ENCODE data around the gene SRCAP. TPM values are rescaled to one million over a fixed set of nuclear protein-coding genes. Genes with fewer than 3 reads are reported as not detected.
"Not testable (repeated sequence)": the region's sequence is repeated elsewhere in the genome, so short reads cannot be mapped to it uniquely, and the experiment has no call there.

The SRCAP gene
- polyA plus RNA-seq, 2 donors: 4.9 to 20.9 TPM

- WGBS, 2 donors: 9 to 11% methylated on average over 26 of the region's 26 CpGs
- Histone ChIP-seq H3K4me1 (ENCODE audit: control insufficient read depth in 2 of 2, insufficient read depth in 2 of 2, low read length in 1 of 2) (no peaks in the 10 kb centered on the region), H3K4me3 (ENCODE audit: low read depth in 1 of 2, low read length in 2 of 2) (peak overlapping the region; percentile 80 to 100), H3K36me3 (ENCODE audit: control insufficient read depth in 2 of 2, insufficient read depth in 2 of 2, low read length in 1 of 2) (peaks cover 3 to 8% of the 10 kb centered on the region in 2 donors), H3K27me3 (ENCODE audit: control insufficient read depth in 1 of 2, insufficient read depth in 2 of 2, low read length in 2 of 2) (no peaks in the 10 kb centered on the region), H3K9me3 (ENCODE audit: control insufficient read depth in 2 of 2, insufficient read depth in 1 of 2, low read depth in 1 of 2, low read length in 1 of 2) (no peaks in the 10 kb centered on the region), H3K27ac (ENCODE audit: low read depth in 2 of 2, low read length in 1 of 2) (peak overlapping the region; percentile 99 to 100)
Measured at GRCh38 chr16:30697264-30698138, 1.5 kb upstream of the SRCAP start.

- H3K27me3 ChIP-seq (ENCODE audit: control insufficient read depth in 1 of 2, insufficient read depth in 2 of 2, low read length in 2 of 2): no peaks in the 10 kb centered on the region
- peak overlapping the region; percentile 99 to 100 for H3K27ac ChIP-seq (ENCODE audit: low read depth in 2 of 2, low read length in 1 of 2)
- H3K4me1 ChIP-seq (ENCODE audit: control insufficient read depth in 2 of 2, insufficient read depth in 2 of 2, low read length in 1 of 2): no peaks in the 10 kb centered on the region
- H3K4me3 ChIP-seq (ENCODE audit: low read depth in 1 of 2, low read length in 2 of 2): peak overlapping the region; percentile 80 to 100
- peaks cover 3 to 11% of the 10 kb centered on the region in 2 donors for H3K36me3 ChIP-seq (ENCODE audit: control insufficient read depth in 2 of 2, insufficient read depth in 2 of 2, low read length in 1 of 2)
- no peaks in the 10 kb centered on the region for H3K9me3 ChIP-seq (ENCODE audit: control insufficient read depth in 2 of 2, insufficient read depth in 1 of 2, low read depth in 1 of 2, low read length in 1 of 2)
- 0 to 1% methylated on average over 54 to 76 of the region's 76 CpGs for whole genome bisulfite sequencing, 2 donors
Measured at GRCh38 chr16:30698139-30698815, 694 bp upstream of the SRCAP start.

GRCh38 chr16:30699615-30700099 is 686 bp downstream of the SRCAP start:
- H3K27me3 ChIP-seq (ENCODE audit: control insufficient read depth in 1 of 2, insufficient read depth in 2 of 2, low read length in 2 of 2): no peaks in the 10 kb centered on the region
- H3K4me1 ChIP-seq (ENCODE audit: control insufficient read depth in 2 of 2, insufficient read depth in 2 of 2, low read length in 1 of 2): no peaks in the 10 kb centered on the region
- H3K4me3 ChIP-seq (ENCODE audit: low read depth in 1 of 2, low read length in 2 of 2): peak overlapping the region; percentile 80 to 100
- peak overlapping the region; percentile 99 to 100 for H3K27ac ChIP-seq (ENCODE audit: low read depth in 2 of 2, low read length in 1 of 2)
- 24 to 26% methylated on average over 8 of the region's 8 CpGs for WGBS, 2 donors
- H3K9me3 ChIP-seq (ENCODE audit: control insufficient read depth in 2 of 2, insufficient read depth in 1 of 2, low read depth in 1 of 2, low read length in 1 of 2): no peaks in the 10 kb centered on the region
- peaks cover 10 to 19% of the 10 kb centered on the region in 2 donors for H3K36me3 ChIP-seq (ENCODE audit: control insufficient read depth in 2 of 2, insufficient read depth in 2 of 2, low read length in 1 of 2)

GRCh38 chr16:30700491-30700890 is 1.5 kb downstream of the SRCAP start:
- Histone ChIP-seq H3K9me3 (ENCODE audit: control insufficient read depth in 2 of 2, insufficient read depth in 1 of 2, low read depth in 1 of 2, low read length in 1 of 2) (no peaks in the 10 kb centered on the region), H3K4me1 (ENCODE audit: control insufficient read depth in 2 of 2, insufficient read depth in 2 of 2, low read length in 1 of 2) (no peaks in the 10 kb centered on the region), H3K4me3 (ENCODE audit: low read depth in 1 of 2, low read length in 2 of 2) (no peak overlapping the region), H3K36me3 (ENCODE audit: control insufficient read depth in 2 of 2, insufficient read depth in 2 of 2, low read length in 1 of 2) (peaks cover 11 to 24% of the 10 kb centered on the region in 2 donors), H3K27me3 (ENCODE audit: control insufficient read depth in 1 of 2, insufficient read depth in 2 of 2, low read length in 2 of 2) (no peaks in the 10 kb centered on the region), H3K27ac (ENCODE audit: low read depth in 2 of 2, low read length in 1 of 2) (no peak overlapping the region)
- WGBS, 2 donors: 61 to 67% methylated on average over 9 of the region's 9 CpGs

GRCh38 chr16:30700971-30701370 is 2.0 kb downstream of the SRCAP start:
- H3K27ac ChIP-seq (ENCODE audit: low read depth in 2 of 2, low read length in 1 of 2): no peak overlapping the region

GRCh38 chr16:30703071-30703470 is 4.1 kb downstream of the SRCAP start:
- not testable (repeated sequence) for H3K4me3 ChIP-seq (ENCODE audit: low read depth in 1 of 2, low read length in 2 of 2); H3K4me1 ChIP-seq (ENCODE audit: control insufficient read depth in 2 of 2, insufficient read depth in 2 of 2, low read length in 1 of 2); H3K27me3 ChIP-seq (ENCODE audit: control insufficient read depth in 1 of 2, insufficient read depth in 2 of 2, low read length in 2 of 2); H3K9me3 ChIP-seq (ENCODE audit: control insufficient read depth in 2 of 2, insufficient read depth in 1 of 2, low read depth in 1 of 2, low read length in 1 of 2); H3K27ac ChIP-seq (ENCODE audit: low read depth in 2 of 2, low read length in 1 of 2)
- WGBS, 2 donors: 92 to 94% methylated on average over 12 of the region's 12 CpGs
- peaks cover 18 to 42% of the 10 kb centered on the region in 2 donors for H3K36me3 ChIP-seq (ENCODE audit: control insufficient read depth in 2 of 2, insufficient read depth in 2 of 2, low read length in 1 of 2)

More at GRCh38 chr16:30700971-30701370, 2.0 kb downstream of the SRCAP start:
- H3K9me3 ChIP-seq (ENCODE audit: control insufficient read depth in 2 of 2, insufficient read depth in 1 of 2, low read depth in 1 of 2, low read length in 1 of 2): no peaks in the 10 kb centered on the region
- H3K27me3 ChIP-seq (ENCODE audit: control insufficient read depth in 1 of 2, insufficient read depth in 2 of 2, low read length in 2 of 2): no peaks in the 10 kb centered on the region
- no peak overlapping the region for H3K4me3 ChIP-seq (ENCODE audit: low read depth in 1 of 2, low read length in 2 of 2)
- H3K4me1 ChIP-seq (ENCODE audit: control insufficient read depth in 2 of 2, insufficient read depth in 2 of 2, low read length in 1 of 2): no peaks in the 10 kb centered on the region
- 86 to 89% methylated on average over 5 of the region's 5 CpGs for WGBS, 2 donors
- H3K36me3 ChIP-seq (ENCODE audit: control insufficient read depth in 2 of 2, insufficient read depth in 2 of 2, low read length in 1 of 2): peaks cover 11 to 28% of the 10 kb centered on the region in 2 donors

- no peaks in the 10 kb centered on the region for H3K9me3 ChIP-seq (ENCODE audit: control insufficient read depth in 2 of 2, insufficient read depth in 1 of 2, low read depth in 1 of 2, low read length in 1 of 2)
- WGBS, 2 donors: 95 to 96% methylated on average over 10 of the region's 10 CpGs
- no peak overlapping the region for H3K27ac ChIP-seq (ENCODE audit: low read depth in 2 of 2, low read length in 1 of 2)
- H3K36me3 ChIP-seq (ENCODE audit: control insufficient read depth in 2 of 2, insufficient read depth in 2 of 2, low read length in 1 of 2): peaks cover 18 to 47% of the 10 kb centered on the region in 2 donors
- no peaks in the 10 kb centered on the region for H3K27me3 ChIP-seq (ENCODE audit: control insufficient read depth in 1 of 2, insufficient read depth in 2 of 2, low read length in 2 of 2)
- H3K4me3 ChIP-seq (ENCODE audit: low read depth in 1 of 2, low read length in 2 of 2): no peak overlapping the region
- H3K4me1 ChIP-seq (ENCODE audit: control insufficient read depth in 2 of 2, insufficient read depth in 2 of 2, low read length in 1 of 2): no peaks in the 10 kb centered on the region
Measured at GRCh38 chr16:30703971-30704370, 5.0 kb downstream of the SRCAP start.

- Histone ChIP-seq H3K4me3 (ENCODE audit: low read depth in 1 of 2, low read length in 2 of 2) (no peak overlapping the region), H3K36me3 (ENCODE audit: control insufficient read depth in 2 of 2, insufficient read depth in 2 of 2, low read length in 1 of 2) (peaks cover 28 to 61% of the 10 kb centered on the region in 2 donors), H3K9me3 (ENCODE audit: control insufficient read depth in 2 of 2, insufficient read depth in 1 of 2, low read depth in 1 of 2, low read length in 1 of 2) (no peaks in the 10 kb centered on the region), H3K27me3 (ENCODE audit: control insufficient read depth in 1 of 2, insufficient read depth in 2 of 2, low read length in 2 of 2) (no peaks in the 10 kb centered on the region), H3K27ac (ENCODE audit: low read depth in 2 of 2, low read length in 1 of 2) (no peak overlapping the region), H3K4me1 (ENCODE audit: control insufficient read depth in 2 of 2, insufficient read depth in 2 of 2, low read length in 1 of 2) (no peaks in the 10 kb centered on the region)
- 93% methylated on average over 6 of the region's 6 CpGs for WGBS, 2 donors
Measured at GRCh38 chr16:30706046-30706445, 7.1 kb downstream of the SRCAP start.

GRCh38 chr16:30710971-30711370 is 12.0 kb downstream of the SRCAP start:
- WGBS, 2 donors: 97 to 98% methylated on average over 4 of the region's 4 CpGs
- Histone ChIP-seq H3K9me3 (ENCODE audit: control insufficient read depth in 2 of 2, insufficient read depth in 1 of 2, low read depth in 1 of 2, low read length in 1 of 2) (no peaks in the 10 kb centered on the region), H3K4me1 (ENCODE audit: control insufficient read depth in 2 of 2, insufficient read depth in 2 of 2, low read length in 1 of 2) (peaks cover 0 to 4% of the 10 kb centered on the region in 2 donors), H3K36me3 (ENCODE audit: control insufficient read depth in 2 of 2, insufficient read depth in 2 of 2, low read length in 1 of 2) (peaks cover 36 to 64% of the 10 kb centered on the region in 2 donors), H3K4me3 (ENCODE audit: low read depth in 1 of 2, low read length in 2 of 2) (no peak overlapping the region), H3K27ac (ENCODE audit: low read depth in 2 of 2, low read length in 1 of 2) (no peak overlapping the region), H3K27me3 (ENCODE audit: control insufficient read depth in 1 of 2, insufficient read depth in 2 of 2, low read length in 2 of 2) (no peaks in the 10 kb centered on the region)

Measured in esophagus (tissue), 2 donors.